Putamen (tissue), 1 donor: Measurements from ENCODE around the gene HS3ST4.

Experiments
- DNase-seq: peaks from one replicate; pipeline ENCODE4 v3.0.0-alpha.2; 2016; ENCODE audit warnings: low spot score

Gene HS3ST4

GRCh38 chr16:25691519-25692091, at the start of gene HS3ST4:
Gene HS3ST4, plus strand, starts transcription at chr16:25691959.
- peak; percentile 30 for DNase-seq

GRCh38 chr16:25643633-25644032, 48.1 kb upstream of the HS3ST4 start:
- DNase-seq: no peak

GRCh38 chr16:25656639-25657038, 35.1 kb upstream of the HS3ST4 start:
- DNase-seq: no peak

GRCh38 chr16:25676820-25677219, 14.9 kb upstream of the HS3ST4 start:
- DNase-seq: no peak

GRCh38 chr16:25679511-25679910, 12.2 kb upstream of the HS3ST4 start:
- no peak for DNase-seq

- DNase-seq: no peak
Observed at GRCh38 chr16:25689137-25689836, 2.5 kb upstream of the HS3ST4 start.

GRCh38 chr16:25690552-25691143, 1.1 kb upstream of the HS3ST4 start:
- DNase-seq: no peak

- no peak for DNase-seq
Observed at GRCh38 chr16:25692351-25692741, 587 bp downstream of the HS3ST4 start.

GRCh38 chr16:25692742-25693508, 1.2 kb downstream of the HS3ST4 start:
- DNase-seq: no peak

- DNase-seq: no peak
Observed at GRCh38 chr16:25693631-25694030, 1.9 kb downstream of the HS3ST4 start.

GRCh38 chr16:25699069-25699468, 7.3 kb downstream of the HS3ST4 start:
- DNase-seq: peak; percentile 10

- no peak for DNase-seq
Observed at GRCh38 chr16:25700547-25700946, 8.8 kb downstream of the HS3ST4 start.

- DNase-seq: no peak
Observed at GRCh38 chr16:25707553-25707952, 15.8 kb downstream of the HS3ST4 start.

- DNase-seq: no peak
Observed at GRCh38 chr16:25707982-25708583, 16.3 kb downstream of the HS3ST4 start.

- no peak for DNase-seq
Observed at GRCh38 chr16:25709213-25709612, 17.5 kb downstream of the HS3ST4 start.

- DNase-seq: no peak
Observed at GRCh38 chr16:25713785-25714570, 22.2 kb downstream of the HS3ST4 start.

- no peak for DNase-seq
Observed at GRCh38 chr16:25716186-25716585, 24.4 kb downstream of the HS3ST4 start.

GRCh38 chr16:25721439-25721838, 29.7 kb downstream of the HS3ST4 start:
- no peak for DNase-seq

- DNase-seq: no peak
Observed at GRCh38 chr16:25726430-25727098, 34.8 kb downstream of the HS3ST4 start.

GRCh38 chr16:25729188-25729915, 37.6 kb downstream of the HS3ST4 start:
- DNase-seq: no peak
